ENCODE measurements around the gene ATP6V1B1.

The ATP6V1B1 gene

GRCh38 chr2:70962211-70962884 is 26.6 kb downstream of the ATP6V1B1 start:
- Histone ChIP-seq H2AFZ (ENCODE audit: low read length) (no peak overlapping the region), H3K27me3 (ENCODE audit: insufficient read depth, low read length, poor library complexity, severe bottlenecking) (no peaks in the 10 kb centered on the region), H3K9me2 (replicated peaks; ENCODE audit: low read depth, low read length) (no peaks in the 10 kb centered on the region), H3F3A (ENCODE audit: low read depth) (no peaks in the 10 kb centered on the region), H3K79me2 (ENCODE audit: insufficient read depth, low read length) (no peaks in the 10 kb centered on the region), H3K9me3 (ENCODE audit: insufficient read depth, low read depth, low read length) (no peaks in the 10 kb centered on the region), H3K4me3 (ENCODE audit: low read length, poor library complexity, severe bottlenecking) (no peak overlapping the region), H3K4me2 (ENCODE audit: low read depth, low read length, poor library complexity, severe bottlenecking) (no peak overlapping the region), H3K4me1 (ENCODE audit: insufficient read depth, low read length, poor library complexity, severe bottlenecking) (peaks cover 20% of the 10 kb centered on the region), H4K20me1 (ENCODE audit: insufficient read depth, low read length, poor library complexity, severe bottlenecking) (no peaks in the 10 kb centered on the region), H3K36me3 (ENCODE audit: insufficient read depth, low read length) (no peaks in the 10 kb centered on the region), H3K9ac (ENCODE audit: low read depth, low read length, poor library complexity, severe bottlenecking) (no peak overlapping the region)
- TF ChIP-seq EZH2phosphoT487 (IDR thresholded peaks at IDR 0.05; ENCODE audit: borderline replicate concordance): no peak
- no peak for TF ChIP-seq CTCF (conservative IDR thresholded peaks at IDR 0.05; ENCODE audit: low read length)

- no peaks in the 10 kb centered on the region for H3K79me2 ChIP-seq (ENCODE audit: insufficient read depth, low read length)
- no peak overlapping the region for H3K4me3 ChIP-seq (ENCODE audit: low read length, poor library complexity, severe bottlenecking)
- TF ChIP-seq EZH2phosphoT487 (IDR thresholded peaks at IDR 0.05; ENCODE audit: borderline replicate concordance) (no peak), CTCF (conservative IDR thresholded peaks at IDR 0.05; ENCODE audit: low read length) (no peak)
- H3K9me2 ChIP-seq (replicated peaks; ENCODE audit: low read depth, low read length): no peaks in the 10 kb centered on the region
- H3K36me3 ChIP-seq (ENCODE audit: insufficient read depth, low read length): no peaks in the 10 kb centered on the region
- H3K4me1 ChIP-seq (ENCODE audit: insufficient read depth, low read length, poor library complexity, severe bottlenecking): peaks cover 12% of the 10 kb centered on the region
- no peaks in the 10 kb centered on the region for H4K20me1 ChIP-seq (ENCODE audit: insufficient read depth, low read length, poor library complexity, severe bottlenecking)
- H2AFZ ChIP-seq (ENCODE audit: low read length): no peak overlapping the region
- no peaks in the 10 kb centered on the region for H3F3A ChIP-seq (ENCODE audit: low read depth)
- no peak overlapping the region for H3K4me2 ChIP-seq (ENCODE audit: low read depth, low read length, poor library complexity, severe bottlenecking)
- no peaks in the 10 kb centered on the region for H3K27me3 ChIP-seq (ENCODE audit: insufficient read depth, low read length, poor library complexity, severe bottlenecking)
- no peaks in the 10 kb centered on the region for H3K9me3 ChIP-seq (ENCODE audit: insufficient read depth, low read depth, low read length)
- no peak overlapping the region for H3K9ac ChIP-seq (ENCODE audit: low read depth, low read length, poor library complexity, severe bottlenecking)
These were observed 27.5 kb downstream of the ATP6V1B1 start for GRCh38 chr2:70962885-70963878.

DNA sequence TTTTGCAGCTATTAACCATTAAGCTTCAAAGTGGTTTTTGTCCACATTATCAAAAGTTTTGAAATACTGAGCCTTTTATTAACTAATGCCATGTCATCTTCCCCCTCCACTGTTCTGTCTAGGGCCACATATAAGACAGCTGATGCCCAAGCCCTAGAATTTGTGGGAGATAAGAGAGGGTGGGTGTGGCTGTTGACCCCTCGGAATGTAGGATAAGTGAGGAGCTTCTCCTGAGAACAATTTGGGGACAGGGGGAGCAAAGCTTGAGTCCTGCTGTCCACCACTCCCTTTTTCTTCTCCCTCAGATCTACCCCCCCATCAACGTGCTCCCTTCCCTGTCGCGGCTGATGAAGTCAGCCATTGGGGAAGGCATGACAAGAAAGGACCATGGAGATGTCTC is 28.4 kb downstream of the ATP6V1B1 start:
- Histone ChIP-seq H3K9me2 (replicated peaks; ENCODE audit: low read depth, low read length) (no peaks in the 10 kb centered on the region), H3K9me3 (ENCODE audit: insufficient read depth, low read depth, low read length) (no peaks in the 10 kb centered on the region), H3F3A (ENCODE audit: low read depth) (no peaks in the 10 kb centered on the region), H3K36me3 (ENCODE audit: insufficient read depth, low read length) (no peaks in the 10 kb centered on the region), H4K20me1 (ENCODE audit: insufficient read depth, low read length, poor library complexity, severe bottlenecking) (no peaks in the 10 kb centered on the region), H3K4me2 (ENCODE audit: low read depth, low read length, poor library complexity, severe bottlenecking) (no peak overlapping the region), H3K9ac (ENCODE audit: low read depth, low read length, poor library complexity, severe bottlenecking) (no peak overlapping the region), H2AFZ (ENCODE audit: low read length) (no peak overlapping the region), H3K4me1 (ENCODE audit: insufficient read depth, low read length, poor library complexity, severe bottlenecking) (peaks cover 3% of the 10 kb centered on the region), H3K27me3 (ENCODE audit: insufficient read depth, low read length, poor library complexity, severe bottlenecking) (no peaks in the 10 kb centered on the region), H3K79me2 (ENCODE audit: insufficient read depth, low read length) (no peaks in the 10 kb centered on the region), H3K4me3 (ENCODE audit: low read length, poor library complexity, severe bottlenecking) (no peak overlapping the region)
- no peak for TF ChIP-seq CTCF (conservative IDR thresholded peaks at IDR 0.05; ENCODE audit: low read length)
- TF ChIP-seq EZH2phosphoT487 (IDR thresholded peaks at IDR 0.05; ENCODE audit: borderline replicate concordance): no peak

All from Loucy (cell line).